ENCODE data around the gene ATP2A3.
A peak's percentile ranks its signal among the peaks of the same experiment; 100 is the strongest.
"Not testable (repeated sequence)": the region's sequence is repeated elsewhere in the genome, so short reads cannot be mapped to it uniquely, and the experiment has no call there.

ATP2A3 gene

GRCh38 chr17:3991699-3992098 is 27.5 kb upstream of the ATP2A3 start:
- DNase-seq (ENCODE audit: low read depth) = not testable (repeated sequence)

- DNase-seq (ENCODE audit: low read depth) = peak; percentile 52
Measured at GRCh38 chr17:3990386-3991127, 26.3 kb upstream of the ATP2A3 start.

GRCh38 chr17:3989041-3989886 is 25.0 kb upstream of the ATP2A3 start:
- DNase-seq (ENCODE audit: low read depth) = no peak

- no peak for DNase-seq (ENCODE audit: low read depth)
Measured at GRCh38 chr17:3988297-3989040, 24.2 kb upstream of the ATP2A3 start.

GRCh38 chr17:3986939-3987335 is 22.7 kb upstream of the ATP2A3 start:
- no peak for DNase-seq (ENCODE audit: low read depth)

- no peak for DNase-seq (ENCODE audit: low read depth)
Measured at GRCh38 chr17:3986270-3986938, 22.2 kb upstream of the ATP2A3 start.

- DNase-seq (ENCODE audit: low read depth) = no peak
Measured at GRCh38 chr17:3985846-3986245, 21.6 kb upstream of the ATP2A3 start.

GRCh38 chr17:3983606-3984484 is 19.6 kb upstream of the ATP2A3 start:
- DNase-seq (ENCODE audit: low read depth) = no peak

- no peak for DNase-seq (ENCODE audit: low read depth)
Measured at GRCh38 chr17:3982541-3983017, 18.3 kb upstream of the ATP2A3 start.

GRCh38 chr17:3982113-3982512 is 17.9 kb upstream of the ATP2A3 start:
- no peak for DNase-seq (ENCODE audit: low read depth)

- DNase-seq (ENCODE audit: low read depth) = no peak
Measured at GRCh38 chr17:3981455-3981854, 17.2 kb upstream of the ATP2A3 start.

GRCh38 chr17:3980381-3981014 is 16.3 kb upstream of the ATP2A3 start:
- DNase-seq (ENCODE audit: low read depth) = no peak

GRCh38 chr17:3979290-3979611 is 15.0 kb upstream of the ATP2A3 start:
- no peak for DNase-seq (ENCODE audit: low read depth)

GRCh38 chr17:3978421-3979289 is 14.4 kb upstream of the ATP2A3 start:
- no peak for DNase-seq (ENCODE audit: low read depth)

GRCh38 chr17:3977387-3977786 is 13.2 kb upstream of the ATP2A3 start:
- no peak for DNase-seq (ENCODE audit: low read depth)

- no peak for DNase-seq (ENCODE audit: low read depth)
Measured at GRCh38 chr17:3976675-3977171, 12.5 kb upstream of the ATP2A3 start.

GRCh38 chr17:3974980-3975379 is 10.7 kb upstream of the ATP2A3 start:
- DNase-seq (ENCODE audit: low read depth) = no peak

- no peak for DNase-seq (ENCODE audit: low read depth)
Measured at GRCh38 chr17:3974138-3974687, 10.0 kb upstream of the ATP2A3 start.

- DNase-seq (ENCODE audit: low read depth) = no peak
Measured at GRCh38 chr17:3973495-3974137, 9.4 kb upstream of the ATP2A3 start.
